Articular chondrocyte of knee joint (primary cell): ENCODE results near the gene NUP133. TPM values are rescaled to one million over a fixed set of nuclear protein-coding genes. Genes with fewer than 3 reads are reported as not detected.

Experiments used
- small RNA-seq: library from RNA; depleted of rRNA; stranded (forward); fragments of <200 nt; gene quantifications from one replicate; pipeline ENCODE3, GENCODE V24; 2012
- total RNA-seq: library from RNA; depleted of rRNA; stranded (reverse); fragments of >200 nt; gene quantifications from 2 replicates; pipeline ENCODE4 v1.2.3, GENCODE V29; 2012

Gene NUP133
- 37.6 and 38.0 TPM in 2 replicates for total RNA-seq

DNA sequence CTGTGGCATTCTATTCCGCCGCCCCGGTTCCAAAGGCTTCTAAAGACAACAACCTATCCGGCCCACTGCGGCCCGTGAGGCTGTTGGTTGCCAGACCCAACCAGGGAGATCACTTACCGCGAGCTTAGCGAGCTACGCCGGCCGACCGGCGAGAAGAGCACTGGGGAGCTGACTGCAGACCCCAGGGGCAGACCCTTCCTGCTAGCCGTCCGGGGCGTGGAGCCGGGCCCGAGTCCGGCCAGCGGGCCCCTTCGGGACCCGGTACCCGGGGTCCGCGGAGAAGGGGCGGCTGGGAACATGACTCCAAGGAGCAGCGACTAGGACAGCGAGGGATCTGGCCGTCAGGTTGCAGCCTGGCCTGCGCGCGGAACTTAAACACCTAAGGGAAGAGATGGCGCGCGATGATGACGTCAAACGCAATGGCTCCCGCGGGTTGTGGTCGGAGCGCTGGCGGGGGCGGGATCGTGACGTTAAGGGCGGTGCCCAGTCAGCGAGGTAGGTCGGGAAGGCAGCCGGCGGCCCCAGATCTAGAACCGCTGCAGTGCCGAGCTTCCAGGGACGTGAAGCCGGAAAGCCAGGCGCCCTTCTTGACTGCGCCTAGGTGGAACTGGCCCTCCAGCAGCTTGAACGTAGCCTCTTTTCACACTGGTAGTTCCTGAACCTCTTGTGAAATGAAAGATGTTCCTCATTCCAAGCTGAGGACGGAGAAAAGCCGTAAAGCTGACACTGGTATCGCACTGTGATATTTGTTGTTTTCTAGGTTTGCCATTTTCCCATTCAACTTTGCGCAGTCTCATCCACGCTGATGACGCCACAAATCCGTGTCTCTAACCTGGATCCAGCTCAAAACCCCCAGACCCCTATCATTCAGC, at the start of gene NUP133:
NUP133 (minus strand) TSS at position 391 of the 872 bp plus-strand sequence; CDS start at position 299, 92 bp downstream.

DNA sequence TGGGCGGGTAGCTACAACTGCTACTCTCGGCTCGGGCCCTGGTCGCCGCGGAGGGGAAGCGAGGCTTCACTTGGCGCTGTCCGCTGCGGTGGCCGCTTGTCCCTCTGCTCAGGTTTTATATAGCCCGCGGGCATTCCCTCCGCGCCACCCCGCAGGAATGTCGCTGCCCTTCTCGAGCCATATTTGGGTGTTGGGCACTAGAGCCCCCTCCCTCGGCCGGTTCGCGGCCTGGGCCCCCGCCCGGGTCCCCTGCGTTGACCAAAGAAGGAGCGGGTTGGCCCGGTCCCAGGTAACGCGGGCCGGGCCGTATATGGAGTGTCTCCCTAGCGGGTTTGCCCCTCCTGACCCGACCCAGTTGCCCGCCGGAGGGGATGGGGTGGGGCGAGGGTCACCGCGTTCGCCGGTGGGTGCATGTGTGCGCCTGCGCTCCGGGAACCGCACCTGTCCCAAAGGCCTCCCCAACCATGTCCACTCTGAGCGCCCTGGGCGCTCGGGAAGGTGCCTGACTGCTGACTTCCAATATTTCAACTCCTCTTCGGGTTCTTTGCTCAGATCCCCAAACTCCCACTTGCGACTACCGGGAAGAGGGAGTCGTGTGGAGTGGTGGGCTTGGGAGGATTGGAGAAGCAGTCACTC, 74.0 kb downstream of the NUP133 start, which contains the start of gene ACTA1:
ACTA1 (minus strand) TSS at position 90 of the 636 bp plus-strand sequence. CDS start 979 bp downstream, outside the sequence.

Small RNA genes within 50 kb of the gene (small RNA-seq; reads per million reads assigned to genes)
- gene RN7SKP276 (not detected), gene RNA5SP78 (not detected), gene RNU4-21P (not detected)

Other genes with a start within 250 kb of the NUP133 start
- 30.6 and 33.1 TPM in 2 replicates for gene RAB4A, start 237.2 kb downstream of the NUP133 start, total RNA-seq
- gene CCSAP, start 165.3 kb downstream of the NUP133 start, total RNA-seq: 8.9 and 12.0 TPM in 2 replicates
- gene ACTA1, start 74.2 kb downstream of the NUP133 start, total RNA-seq: 0.13 TPM in 1 of 2 replicates, not detected in the other
- 16.3 and 16.4 TPM in 2 replicates for gene ABCB10, start 50.4 kb upstream of the NUP133 start, total RNA-seq
- 14.1 and 15.6 TPM in 2 replicates for gene TAF5L, start 117.8 kb upstream of the NUP133 start, total RNA-seq
- gene URB2, start 117.9 kb upstream of the NUP133 start, total RNA-seq: 7.3 and 8.5 TPM in 2 replicates